ENCODE results near the gene DOK7. TPM values are rescaled to one million over a fixed set of nuclear protein-coding genes. Genes with fewer than 3 reads are reported as not detected.

DOK7 gene
- total and polyA plus RNA-seq, 2 donors: 0.33 to 1.8 TPM

GRCh38 chr4:3514221-3514780 lies 51.2 kb downstream of the DOK7 start:
- no peak overlapping the region for H3K4me3 ChIP-seq (ENCODE audit: low read length in 2 of 2)
- H3K27ac ChIP-seq (ENCODE audit: low read depth in 1 of 2, low read length in 1 of 2): no peak overlapping the region
- 95% methylated on average over 17 of the region's 17 CpGs for WGBS
- no peaks in the 10 kb centered on the region for H3K4me1 ChIP-seq (ENCODE audit: control insufficient read depth in 2 of 2, insufficient read depth in 2 of 2, low read length in 2 of 2)
- peaks cover 60 to 91% of the 10 kb centered on the region in 2 donors for H3K36me3 ChIP-seq (ENCODE audit: control insufficient read depth in 2 of 2, insufficient read depth in 2 of 2, low read length in 1 of 2)
- no peaks in the 10 kb centered on the region for H3K27me3 ChIP-seq (ENCODE audit: control insufficient read depth in 2 of 2, insufficient read depth in 1 of 2, low read length in 1 of 2)
- no peak for DNase-seq (ENCODE audit: low read depth in 6 of 9, low spot score in 9 of 9)
- H3K9me3 ChIP-seq (ENCODE audit: control insufficient read depth in 2 of 2, insufficient read depth in 1 of 2, low read length in 1 of 2): peaks cover 0 to 2% of the 10 kb centered on the region in 2 donors

GRCh38 chr4:3514806-3515501 lies 51.8 kb downstream of the DOK7 start:
- H3K4me1 ChIP-seq (ENCODE audit: control insufficient read depth in 2 of 2, insufficient read depth in 2 of 2, low read length in 2 of 2): no peaks in the 10 kb centered on the region
- H3K9me3 ChIP-seq (ENCODE audit: control insufficient read depth in 2 of 2, insufficient read depth in 1 of 2, low read length in 1 of 2): peaks cover 0 to 2% of the 10 kb centered on the region in 2 donors
- DNase-seq (ENCODE audit: low read depth in 6 of 9, low spot score in 9 of 9): no peak
- no peak overlapping the region for H3K4me3 ChIP-seq (ENCODE audit: low read length in 2 of 2)
- WGBS: 97% methylated on average over 31 of the region's 31 CpGs
- no peak overlapping the region for H3K27ac ChIP-seq (ENCODE audit: low read depth in 1 of 2, low read length in 1 of 2)
- H3K27me3 ChIP-seq (ENCODE audit: control insufficient read depth in 2 of 2, insufficient read depth in 1 of 2, low read length in 1 of 2): no peaks in the 10 kb centered on the region
- H3K36me3 ChIP-seq (ENCODE audit: control insufficient read depth in 2 of 2, insufficient read depth in 2 of 2, low read length in 1 of 2): peaks cover 66 to 96% of the 10 kb centered on the region in 2 donors

DNA sequence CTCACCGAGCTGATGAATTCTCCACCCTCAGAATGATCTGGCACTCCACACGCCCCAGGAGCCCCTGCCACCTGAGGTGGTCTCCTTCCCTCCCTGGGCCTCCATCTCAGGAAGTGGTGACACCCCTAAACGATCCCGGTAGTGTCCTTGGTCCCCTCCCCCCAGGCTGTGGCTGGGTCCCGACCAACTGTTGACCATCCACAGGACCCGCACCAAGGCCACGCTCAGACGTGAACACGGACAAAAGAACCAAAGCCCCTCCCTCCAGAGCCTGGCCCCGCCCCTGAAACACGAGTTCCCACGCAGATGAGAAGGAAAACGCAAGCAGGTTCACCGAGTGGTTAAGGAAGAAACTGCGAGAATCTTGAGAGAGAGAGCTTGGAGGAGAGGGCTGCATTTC lies 52.5 kb downstream of the DOK7 start:
- H3K4me1 ChIP-seq (ENCODE audit: control insufficient read depth in 2 of 2, insufficient read depth in 2 of 2, low read length in 2 of 2): no peaks in the 10 kb centered on the region
- H3K9me3 ChIP-seq (ENCODE audit: control insufficient read depth in 2 of 2, insufficient read depth in 1 of 2, low read length in 1 of 2): peaks cover 0 to 2% of the 10 kb centered on the region in 2 donors
- no peak overlapping the region for H3K27ac ChIP-seq (ENCODE audit: low read depth in 1 of 2, low read length in 1 of 2)
- 93% methylated on average over 15 of the region's 15 CpGs for WGBS
- H3K27me3 ChIP-seq (ENCODE audit: control insufficient read depth in 2 of 2, insufficient read depth in 1 of 2, low read length in 1 of 2): no peaks in the 10 kb centered on the region
- H3K4me3 ChIP-seq (ENCODE audit: low read length in 2 of 2): no peak overlapping the region
- no peak for DNase-seq (ENCODE audit: low read depth in 6 of 9, low spot score in 9 of 9)
- H3K36me3 ChIP-seq (ENCODE audit: control insufficient read depth in 2 of 2, insufficient read depth in 2 of 2, low read length in 1 of 2): peaks cover 73 to 97% of the 10 kb centered on the region in 2 donors

- DNase-seq (ENCODE audit: low read depth in 6 of 9, low spot score in 9 of 9): no peak
- Histone ChIP-seq H3K27me3 (ENCODE audit: control insufficient read depth in 2 of 2, insufficient read depth in 1 of 2, low read length in 1 of 2) (no peaks in the 10 kb centered on the region), H3K4me1 (ENCODE audit: control insufficient read depth in 2 of 2, insufficient read depth in 2 of 2, low read length in 2 of 2) (no peaks in the 10 kb centered on the region), H3K27ac (ENCODE audit: low read depth in 1 of 2, low read length in 1 of 2) (no peak overlapping the region), H3K4me3 (ENCODE audit: low read length in 2 of 2) (no peak overlapping the region), H3K36me3 (ENCODE audit: control insufficient read depth in 2 of 2, insufficient read depth in 2 of 2, low read length in 1 of 2) (peaks cover 74 to 97% of the 10 kb centered on the region in 2 donors), H3K9me3 (ENCODE audit: control insufficient read depth in 2 of 2, insufficient read depth in 1 of 2, low read length in 1 of 2) (peaks cover 0 to 2% of the 10 kb centered on the region in 2 donors)
- WGBS: 98% methylated on average over 32 of the region's 32 CpGs
These were observed 53.1 kb downstream of the DOK7 start for GRCh38 chr4:3516061-3516835.

- no peaks in the 10 kb centered on the region for H3K4me1 ChIP-seq (ENCODE audit: control insufficient read depth in 2 of 2, insufficient read depth in 2 of 2, low read length in 2 of 2)
- DNase-seq (ENCODE audit: low read depth in 6 of 9, low spot score in 9 of 9): no peak
- no peaks in the 10 kb centered on the region for H3K9me3 ChIP-seq (ENCODE audit: control insufficient read depth in 2 of 2, insufficient read depth in 1 of 2, low read length in 1 of 2)
These were observed 54.0 kb downstream of the DOK7 start for GRCh38 chr4:3516836-3517730.

GRCh38 chr4:3517731-3518510 lies 54.8 kb downstream of the DOK7 start:
- 98% methylated on average over 49 of the region's 49 CpGs for WGBS
- DNase-seq (ENCODE audit: low read depth in 6 of 9, low spot score in 9 of 9): no peak
- no peaks in the 10 kb centered on the region for H3K9me3 ChIP-seq (ENCODE audit: control insufficient read depth in 2 of 2, insufficient read depth in 1 of 2, low read length in 1 of 2)
- no peak overlapping the region for H3K4me3 ChIP-seq (ENCODE audit: low read length in 2 of 2)
- H3K27me3 ChIP-seq (ENCODE audit: control insufficient read depth in 2 of 2, insufficient read depth in 1 of 2, low read length in 1 of 2): no peaks in the 10 kb centered on the region
- H3K4me1 ChIP-seq (ENCODE audit: control insufficient read depth in 2 of 2, insufficient read depth in 2 of 2, low read length in 2 of 2): no peaks in the 10 kb centered on the region
- no peak overlapping the region for H3K27ac ChIP-seq (ENCODE audit: low read depth in 1 of 2, low read length in 1 of 2)
- H3K36me3 ChIP-seq (ENCODE audit: control insufficient read depth in 2 of 2, insufficient read depth in 2 of 2, low read length in 1 of 2): peaks cover 70 to 100% of the 10 kb centered on the region in 2 donors

More at GRCh38 chr4:3516836-3517730, 54.0 kb downstream of the DOK7 start:
- peaks cover 75 to 100% of the 10 kb centered on the region in 2 donors for H3K36me3 ChIP-seq (ENCODE audit: control insufficient read depth in 2 of 2, insufficient read depth in 2 of 2, low read length in 1 of 2)
- H3K27me3 ChIP-seq (ENCODE audit: control insufficient read depth in 2 of 2, insufficient read depth in 1 of 2, low read length in 1 of 2): no peaks in the 10 kb centered on the region
- no peak overlapping the region for H3K27ac ChIP-seq (ENCODE audit: low read depth in 1 of 2, low read length in 1 of 2)
- WGBS: 98% methylated on average over 29 of the region's 29 CpGs
- no peak overlapping the region for H3K4me3 ChIP-seq (ENCODE audit: low read length in 2 of 2)

DNA sequence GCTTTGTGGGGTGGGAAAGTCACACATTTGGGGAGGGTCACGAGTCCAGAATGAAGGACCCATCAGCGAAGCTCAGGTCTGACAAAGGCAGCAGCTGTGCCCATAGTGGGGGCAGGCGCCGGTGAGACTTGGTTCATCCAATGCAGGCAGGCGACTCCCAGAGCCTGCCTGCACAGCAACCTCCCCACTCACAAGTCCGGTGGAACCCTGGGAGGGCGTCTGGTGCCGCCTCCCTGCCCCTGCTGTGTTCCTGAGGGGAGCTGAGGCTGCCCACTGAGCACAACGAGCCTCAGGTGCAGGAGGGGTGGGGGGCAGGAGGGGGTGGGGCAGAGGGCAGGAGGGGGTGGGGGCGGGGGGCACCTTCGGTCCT lies 55.4 kb downstream of the DOK7 start:
- 98% methylated on average over 11 of the region's 11 CpGs for WGBS
- no peak overlapping the region for H3K27ac ChIP-seq (ENCODE audit: low read depth in 1 of 2, low read length in 1 of 2)
- H3K4me3 ChIP-seq (ENCODE audit: low read length in 2 of 2): no peak overlapping the region
- H3K9me3 ChIP-seq (ENCODE audit: control insufficient read depth in 2 of 2, insufficient read depth in 1 of 2, low read length in 1 of 2): no peaks in the 10 kb centered on the region
- H3K27me3 ChIP-seq (ENCODE audit: control insufficient read depth in 2 of 2, insufficient read depth in 1 of 2, low read length in 1 of 2): no peaks in the 10 kb centered on the region
- peaks cover 76 to 100% of the 10 kb centered on the region in 2 donors for H3K36me3 ChIP-seq (ENCODE audit: control insufficient read depth in 2 of 2, insufficient read depth in 2 of 2, low read length in 1 of 2)
- no peak for DNase-seq (ENCODE audit: low read depth in 6 of 9, low spot score in 9 of 9)
- H3K4me1 ChIP-seq (ENCODE audit: control insufficient read depth in 2 of 2, insufficient read depth in 2 of 2, low read length in 2 of 2): no peaks in the 10 kb centered on the region

GRCh38 chr4:3518941-3519340 lies 55.8 kb downstream of the DOK7 start:
- H3K27me3 ChIP-seq (ENCODE audit: control insufficient read depth in 2 of 2, insufficient read depth in 1 of 2, low read length in 1 of 2): no peaks in the 10 kb centered on the region
- DNase-seq (ENCODE audit: low read depth in 6 of 9, low spot score in 9 of 9): no peak
- peaks cover 74 to 100% of the 10 kb centered on the region in 2 donors for H3K36me3 ChIP-seq (ENCODE audit: control insufficient read depth in 2 of 2, insufficient read depth in 2 of 2, low read length in 1 of 2)
- no peak overlapping the region for H3K27ac ChIP-seq (ENCODE audit: low read depth in 1 of 2, low read length in 1 of 2)
- no peaks in the 10 kb centered on the region for H3K9me3 ChIP-seq (ENCODE audit: control insufficient read depth in 2 of 2, insufficient read depth in 1 of 2, low read length in 1 of 2)
- WGBS: 98% methylated on average over 18 of the region's 18 CpGs
- H3K4me3 ChIP-seq (ENCODE audit: low read length in 2 of 2): no peak overlapping the region
- H3K4me1 ChIP-seq (ENCODE audit: control insufficient read depth in 2 of 2, insufficient read depth in 2 of 2, low read length in 2 of 2): no peaks in the 10 kb centered on the region

Data from thymus (tissue), 11 donors.